ENCODE results near the gene ENGASE.
A peak's percentile ranks its signal among the peaks of the same experiment; 100 is the strongest.

The ENGASE gene

GRCh38 chr17:79080349-79080748, 5.7 kb downstream of the ENGASE start:
- DNase-seq (ENCODE audit: low read depth): no peak

GRCh38 chr17:79080761-79081290, 6.2 kb downstream of the ENGASE start:
- DNase-seq (ENCODE audit: low read depth): no peak

DNA sequence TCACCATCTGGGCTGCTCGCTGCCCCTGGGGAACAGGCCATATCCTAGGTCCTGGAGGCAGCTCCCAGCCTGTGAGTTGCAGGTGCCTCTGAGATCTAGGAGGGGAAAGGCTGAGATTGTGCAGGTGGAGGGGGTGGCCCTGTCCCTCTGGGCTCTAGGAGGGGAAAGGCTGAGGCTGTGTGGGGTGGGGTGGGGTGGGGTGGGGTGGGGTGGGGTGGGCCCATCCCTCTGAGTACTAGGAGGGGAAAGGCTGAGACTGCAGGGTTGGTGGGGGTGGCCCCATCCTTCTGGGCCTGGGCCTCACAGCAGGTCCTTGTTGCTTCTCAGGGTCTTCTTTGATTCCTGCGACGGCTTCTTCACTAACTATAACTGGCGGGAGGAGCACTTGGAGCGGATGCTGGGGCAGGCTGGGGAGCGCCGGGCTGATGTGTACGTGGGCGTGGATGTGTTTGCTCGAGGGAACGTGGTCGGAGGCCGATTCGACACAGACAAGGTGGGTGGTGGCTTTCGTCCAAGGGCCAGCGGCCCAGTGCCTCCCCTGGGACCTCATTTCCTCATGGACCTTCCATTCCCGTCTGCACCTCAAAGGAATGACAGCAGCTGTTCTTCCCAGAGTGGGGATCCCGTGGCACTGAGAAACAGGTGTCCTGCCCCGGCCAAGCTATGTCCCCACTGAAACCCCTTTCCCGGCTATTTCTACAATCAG, 7.1 kb downstream of the ENGASE start:
- DNase-seq (ENCODE audit: low read depth): no peak

GRCh38 chr17:79082311-79083190, 7.9 kb downstream of the ENGASE start:
- DNase-seq (ENCODE audit: low read depth): peak; percentile 20

DNA sequence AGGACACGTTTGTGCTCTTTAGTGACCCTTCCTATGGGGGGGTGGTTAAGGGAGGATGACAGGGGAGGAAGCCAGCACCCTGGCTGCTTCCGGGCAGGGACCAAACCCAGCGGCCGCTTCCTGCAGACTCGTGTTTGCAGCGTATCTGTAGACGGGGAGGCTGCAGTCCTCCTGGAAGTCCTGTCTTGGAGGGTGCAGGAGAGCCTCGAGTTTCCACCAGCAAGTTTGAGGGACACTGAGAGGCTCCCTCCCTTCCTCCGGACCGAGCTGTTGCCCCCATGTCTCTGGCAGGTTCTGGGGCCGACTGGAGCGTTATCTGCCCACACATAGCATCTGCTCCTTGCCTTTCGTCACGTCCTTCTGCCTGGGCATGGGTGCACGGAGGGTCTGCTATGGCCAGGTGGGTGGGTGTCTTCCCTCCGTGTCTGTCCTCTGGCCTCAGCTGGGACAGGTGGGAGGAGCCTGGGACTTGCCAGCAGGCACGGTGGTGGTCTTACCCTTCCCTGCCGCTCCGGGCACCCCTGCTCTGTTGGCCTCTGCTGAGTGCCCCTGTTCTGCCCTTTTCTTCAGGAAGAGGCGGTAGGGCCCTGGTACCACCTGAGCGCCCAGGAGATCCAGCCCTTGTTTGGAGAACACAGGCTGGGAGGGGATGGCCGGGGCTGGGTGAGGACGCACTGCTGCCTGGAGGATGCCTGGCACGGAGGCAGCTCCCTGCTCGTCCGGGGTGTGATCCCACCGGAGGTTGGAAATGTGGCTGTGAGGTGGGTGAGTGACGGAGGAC, 8.8 kb downstream of the ENGASE start:
- no peak for DNase-seq (ENCODE audit: low read depth)

DNA sequence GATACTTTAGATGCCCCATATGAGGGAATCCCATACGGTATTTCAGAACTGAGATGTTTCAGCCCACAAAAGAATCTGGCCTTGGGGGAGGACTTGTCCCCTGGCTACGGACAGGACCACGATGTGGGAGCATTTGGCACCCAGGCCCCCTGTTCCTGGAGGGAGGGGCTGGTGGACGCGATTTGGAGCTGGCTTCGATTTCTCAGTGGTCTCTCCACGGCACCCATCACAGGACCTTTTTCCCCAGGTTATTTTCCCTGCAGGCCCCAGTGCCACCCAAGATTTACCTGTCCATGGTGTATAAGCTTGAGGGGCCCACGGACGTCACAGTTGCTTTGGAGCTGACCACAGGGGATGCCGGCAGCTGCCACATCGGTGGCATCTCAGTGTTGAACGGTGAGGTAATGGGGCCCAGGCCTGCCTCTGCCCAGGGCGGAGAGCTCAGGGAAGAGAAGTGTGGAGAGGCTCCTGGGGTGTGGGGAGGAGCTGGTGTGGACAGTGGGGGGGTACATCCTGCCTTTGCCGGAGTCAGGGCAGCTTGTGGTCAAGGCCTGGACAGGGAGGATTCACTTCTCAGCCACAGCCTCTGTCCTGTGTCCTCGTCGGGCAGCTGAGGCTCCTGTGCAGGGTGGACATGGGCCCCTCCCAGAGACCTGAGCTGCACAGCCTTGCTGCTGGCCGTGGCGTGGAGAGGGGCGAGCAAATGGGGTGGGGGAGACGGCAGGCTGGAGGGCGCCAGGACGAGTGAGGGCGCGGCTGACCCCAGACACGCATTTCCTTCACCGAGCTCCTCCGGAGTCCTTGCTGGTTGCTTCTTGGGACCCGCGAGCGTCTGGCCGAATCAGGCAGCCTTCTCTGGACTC, 9.9 kb downstream of the ENGASE start:
- DNase-seq (ENCODE audit: low read depth): no peak

GRCh38 chr17:79085154-79085920, 10.7 kb downstream of the ENGASE start:
- no peak for DNase-seq (ENCODE audit: low read depth)

DNA sequence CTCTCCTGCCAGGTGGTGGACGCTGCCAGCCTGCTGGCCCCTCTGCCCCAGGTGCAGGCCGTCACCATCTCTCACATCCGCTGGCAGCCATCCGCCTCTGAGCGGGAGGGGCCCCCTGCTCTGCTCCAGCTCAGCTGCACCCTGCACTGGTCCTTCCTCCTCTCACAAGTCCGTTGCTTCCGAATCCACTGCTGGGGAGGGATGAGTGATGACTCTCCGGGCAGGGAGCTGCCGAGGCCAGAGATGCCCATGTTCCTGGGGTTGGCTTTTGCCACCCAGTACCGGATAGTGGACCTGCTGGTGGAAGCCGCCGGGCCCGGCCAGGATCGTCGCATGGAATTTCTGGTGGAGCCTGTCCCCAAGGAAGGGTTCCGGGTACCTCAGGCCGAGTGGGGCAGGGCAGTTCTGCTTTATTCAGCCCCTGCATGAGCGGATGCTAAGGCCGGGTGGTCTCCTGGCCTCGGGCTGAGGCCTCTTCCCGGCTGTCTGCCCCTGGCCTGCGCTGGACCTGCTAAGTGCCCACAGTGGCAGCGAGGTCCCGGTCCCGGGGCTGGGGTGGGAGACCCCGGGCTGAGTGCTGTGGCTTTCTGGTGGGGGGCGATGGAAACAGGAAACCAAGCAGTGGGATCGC, 11.4 kb downstream of the ENGASE start:
- DNase-seq (ENCODE audit: low read depth): no peak

DNA sequence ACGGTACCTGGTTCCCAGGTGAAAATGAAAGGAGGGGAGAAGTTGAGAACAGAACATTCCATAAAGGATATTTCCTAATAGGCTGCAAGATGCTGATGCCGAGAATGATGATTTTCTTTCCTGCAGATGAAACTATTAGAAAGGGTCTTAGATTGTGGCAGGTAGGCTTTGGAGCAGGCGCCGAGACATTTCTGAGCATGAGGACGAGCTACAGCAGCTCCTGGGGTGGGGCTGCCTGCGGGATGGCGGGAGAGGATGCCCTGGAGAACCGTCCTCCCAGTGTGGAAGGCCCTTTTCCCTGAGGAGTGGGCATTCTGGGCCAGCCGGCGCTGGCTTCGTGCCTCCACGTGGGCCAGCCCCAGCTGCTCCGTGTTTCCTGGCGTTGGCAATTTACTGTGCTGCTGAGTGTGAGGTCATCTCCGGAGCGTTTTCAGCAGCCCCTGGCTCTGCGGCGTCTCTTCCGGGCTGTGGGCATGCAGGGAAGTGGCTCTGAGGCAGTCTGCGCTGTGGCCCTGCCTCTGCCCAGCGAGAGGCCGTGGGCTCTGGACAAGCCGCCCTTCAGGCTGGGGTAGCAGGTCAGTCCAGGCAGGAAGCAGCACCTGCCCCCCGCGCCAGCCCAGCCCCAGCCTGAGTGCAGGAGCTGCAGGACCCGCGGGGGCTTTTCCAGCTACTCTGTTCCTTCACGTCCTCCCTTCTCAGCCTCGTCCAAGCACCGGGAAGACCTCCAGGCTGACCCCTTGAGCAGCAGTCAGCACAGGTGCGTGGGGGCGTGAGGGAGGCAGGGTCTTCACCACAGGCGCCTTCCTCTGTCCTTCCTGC, 12.2 kb downstream of the ENGASE start:
- DNase-seq (ENCODE audit: low read depth): no peak

- peak; percentile 66 for DNase-seq (ENCODE audit: low read depth)
These were observed 13.0 kb downstream of the ENGASE start for GRCh38 chr17:79087428-79088143.

GRCh38 chr17:79088247-79088996, 13.8 kb downstream of the ENGASE start:
- DNase-seq (ENCODE audit: low read depth): no peak

GRCh38 chr17:79088997-79089328, 14.3 kb downstream of the ENGASE start:
- DNase-seq (ENCODE audit: low read depth): no peak

GRCh38 chr17:79089720-79090442, 15.3 kb downstream of the ENGASE start:
- DNase-seq (ENCODE audit: low read depth): no peak

- no peak for DNase-seq (ENCODE audit: low read depth)
These were observed 16.0 kb downstream of the ENGASE start for GRCh38 chr17:79090443-79091225.

DNA sequence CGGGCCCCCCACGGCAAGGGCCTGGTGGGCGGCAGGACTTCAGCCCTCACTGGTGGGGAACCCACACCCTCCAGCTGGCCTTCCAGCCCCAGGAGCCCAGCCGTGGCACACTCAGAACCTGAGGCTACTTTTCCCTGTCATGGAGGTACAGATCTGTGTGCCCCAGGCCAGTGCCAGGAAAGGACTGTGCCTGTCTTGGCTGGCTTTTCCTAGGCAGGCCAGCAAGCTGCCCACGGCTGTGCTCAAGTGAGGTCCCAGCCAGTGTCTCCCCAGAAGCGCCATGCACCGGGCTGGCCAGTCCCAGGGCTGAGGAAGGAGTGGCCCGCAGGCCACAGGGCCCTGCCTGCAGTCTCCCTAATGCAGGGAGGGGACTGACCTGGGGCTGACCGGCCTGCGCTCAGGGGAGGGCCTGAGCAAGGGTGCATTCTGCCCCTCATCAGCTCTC, 16.6 kb downstream of the ENGASE start:
- DNase-seq (ENCODE audit: low read depth): no peak

GRCh38 chr17:79092567-79092966, 17.9 kb downstream of the ENGASE start:
- DNase-seq (ENCODE audit: low read depth): no peak

All from activated T-cell treated with anti-CD3 and anti-CD28 coated beads for 24 hours (primary cell).